ELR (cell line): ENCODE measurements around the gene TAF1D.
"Not testable (repeated sequence)": the region's sequence is repeated elsewhere in the genome, so short reads cannot be mapped to it uniquely, and the experiment has no call there.

Experiments used
- DNase-seq: peaks from one replicate; pipeline ENCODE4 v3.0.0-alpha.2; 2015; ENCODE audit warnings: low read depth

The TAF1D gene

GRCh38 chr11:93747122-93747521 lies 5.8 kb upstream of the TAF1D start:
- no peak for DNase-seq

DNA sequence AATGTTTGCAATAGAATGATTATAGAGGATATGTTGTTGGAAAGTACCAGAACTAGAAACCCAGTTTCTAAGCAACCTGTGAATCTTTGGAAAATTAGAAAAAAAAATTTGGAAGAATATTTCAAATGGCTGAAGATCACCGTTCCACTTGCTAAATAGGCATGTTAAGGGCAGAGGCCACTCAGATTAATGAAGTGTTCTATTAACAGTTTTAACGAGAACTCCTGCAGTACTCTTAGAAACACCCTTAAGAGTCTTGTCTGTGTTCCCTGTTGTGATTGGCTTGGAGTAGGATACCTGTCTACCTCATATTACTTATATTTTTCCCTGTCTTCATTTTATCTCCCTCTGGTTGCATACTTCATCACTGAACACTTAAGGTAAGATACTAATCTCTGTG lies 4.8 kb upstream of the TAF1D start:
- DNase-seq = no peak

GRCh38 chr11:93745005-93745755 lies 3.9 kb upstream of the TAF1D start:
- DNase-seq = not testable (repeated sequence)

DNA sequence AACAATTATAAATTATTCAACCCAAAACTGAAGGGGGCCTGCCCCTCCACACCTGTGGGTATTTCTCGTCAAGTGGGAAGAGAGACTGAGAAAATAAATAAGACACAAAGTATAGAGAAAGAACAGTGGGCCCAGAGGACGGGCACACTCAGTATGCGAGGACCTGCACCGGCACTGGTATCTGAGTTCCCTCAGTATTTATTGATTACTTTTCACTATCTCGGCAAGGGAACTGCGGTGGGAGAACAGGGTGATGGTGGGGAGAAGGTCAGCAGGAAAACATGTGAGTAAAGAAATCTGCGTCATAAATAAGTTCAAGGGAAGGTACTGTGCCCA lies 3.3 kb upstream of the TAF1D start:
- no peak for DNase-seq

GRCh38 chr11:93743291-93743690 lies 2.0 kb upstream of the TAF1D start:
- DNase-seq = no peak

- DNase-seq = peak; percentile 70
These were observed 559 bp upstream of the TAF1D start for GRCh38 chr11:93741882-93742226.

DNA sequence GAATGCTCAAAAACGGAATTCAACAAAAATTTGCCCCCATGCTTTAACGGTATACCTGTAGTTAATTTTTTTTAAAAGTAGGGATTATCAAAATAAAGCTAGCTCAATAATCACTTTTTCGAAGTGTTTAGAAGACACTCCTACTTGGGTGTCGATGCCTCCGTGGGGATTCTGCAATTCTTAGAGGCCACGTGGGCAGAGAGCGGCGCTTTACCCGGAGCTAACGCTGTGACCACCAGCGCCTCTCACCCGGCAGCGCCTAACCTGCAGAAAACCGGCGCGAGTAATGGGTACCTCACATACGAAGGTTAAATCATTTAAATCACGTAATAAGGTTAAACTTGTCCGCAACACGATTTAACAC lies 583 bp downstream of the TAF1D start:
- DNase-seq = peak; percentile 75

DNA sequence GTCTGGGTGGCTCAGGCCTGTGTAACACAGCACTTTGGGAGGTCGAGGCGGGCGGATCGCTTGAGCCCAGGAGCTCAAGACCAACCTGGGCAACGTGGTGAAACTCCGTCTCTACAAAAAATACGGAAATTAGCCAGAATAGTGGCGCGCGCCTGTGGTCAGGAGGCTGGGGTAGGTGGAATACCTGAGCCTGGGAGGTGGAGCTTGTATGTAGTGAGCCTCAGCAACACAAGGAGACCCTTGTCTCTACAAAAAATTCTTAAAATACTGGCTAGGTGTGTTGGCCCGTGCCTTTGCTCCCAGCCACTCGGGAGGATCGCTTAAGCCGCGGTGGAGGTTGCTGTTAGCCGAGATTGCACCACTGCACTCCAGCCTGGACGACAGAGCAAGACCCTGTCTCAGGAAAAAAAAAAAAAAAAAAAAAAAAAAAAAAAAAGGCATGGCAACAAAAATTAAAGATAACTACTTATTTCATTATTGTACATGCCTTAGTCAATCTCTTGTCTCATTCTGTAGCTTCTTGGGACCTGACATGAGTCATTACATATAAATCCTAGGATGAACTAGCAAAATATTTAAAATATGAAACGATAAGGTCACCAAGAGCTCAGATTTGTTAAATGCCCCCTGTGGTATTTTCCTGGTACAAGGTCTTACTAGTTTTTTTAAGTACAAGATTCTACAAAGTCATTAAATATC lies 1.1 kb downstream of the TAF1D start:
- peak; percentile 63 for DNase-seq

- DNase-seq = peak; percentile 42
These were observed 2.6 kb downstream of the TAF1D start for GRCh38 chr11:93738647-93739081.

DNA sequence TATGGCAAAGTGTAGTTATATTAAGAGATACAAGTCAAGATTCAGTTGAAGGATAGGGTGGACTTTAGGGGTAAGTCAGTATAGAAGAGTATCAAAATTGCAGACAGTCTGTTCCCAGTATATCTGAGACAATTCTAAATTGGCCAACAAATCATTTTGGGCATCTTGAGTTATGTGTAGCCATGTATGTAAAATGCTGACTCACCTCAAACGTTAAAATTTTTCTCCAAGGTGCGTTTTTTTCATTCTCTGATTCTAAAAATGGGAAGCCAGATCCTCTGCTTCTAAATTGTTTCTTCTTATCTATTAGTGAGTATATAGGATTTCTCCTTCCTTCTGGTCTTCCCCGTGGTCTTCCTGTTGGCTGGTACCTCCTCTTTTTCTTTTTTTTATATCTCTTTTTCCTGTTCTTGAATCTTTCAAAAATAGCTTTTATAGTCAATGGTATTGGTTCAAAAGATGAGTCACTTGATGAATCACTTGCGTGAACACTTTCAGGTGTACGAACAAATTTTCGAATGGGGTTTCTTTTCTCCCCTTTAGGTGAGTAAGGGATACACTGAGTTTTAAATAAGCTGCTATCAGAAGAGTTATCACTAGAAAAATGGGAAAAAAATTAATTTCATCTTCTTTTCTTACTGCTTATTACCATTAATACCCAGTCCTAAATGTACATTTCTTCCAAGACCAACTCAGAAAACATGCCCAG lies 3.2 kb downstream of the TAF1D start:
- DNase-seq = peak; percentile 73

DNA sequence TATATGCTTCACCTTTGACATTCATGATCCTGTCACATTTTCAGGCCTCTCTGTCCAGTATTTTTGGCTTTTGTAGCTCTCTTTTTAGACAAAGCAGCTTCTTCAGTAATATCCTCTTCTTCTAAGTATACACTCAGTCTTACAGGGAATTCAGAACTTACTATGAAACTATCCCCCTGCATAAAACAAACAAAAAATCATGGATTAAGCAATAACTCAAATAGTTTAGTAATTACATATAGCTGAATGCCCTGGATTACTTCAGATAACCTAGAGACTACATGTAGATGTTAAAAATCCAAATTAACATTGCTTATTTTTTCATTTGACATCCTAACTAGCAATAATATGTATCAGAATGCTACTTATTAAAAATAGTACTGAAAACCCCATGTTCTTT lies 5.2 kb downstream of the TAF1D start:
- DNase-seq = no peak

- DNase-seq = no peak
These were observed 5.7 kb downstream of the TAF1D start for GRCh38 chr11:93735627-93736026.

GRCh38 chr11:93734427-93735222 lies 6.7 kb downstream of the TAF1D start:
- no peak for DNase-seq

- no peak for DNase-seq
These were observed 7.8 kb downstream of the TAF1D start for GRCh38 chr11:93733474-93733873.

DNA sequence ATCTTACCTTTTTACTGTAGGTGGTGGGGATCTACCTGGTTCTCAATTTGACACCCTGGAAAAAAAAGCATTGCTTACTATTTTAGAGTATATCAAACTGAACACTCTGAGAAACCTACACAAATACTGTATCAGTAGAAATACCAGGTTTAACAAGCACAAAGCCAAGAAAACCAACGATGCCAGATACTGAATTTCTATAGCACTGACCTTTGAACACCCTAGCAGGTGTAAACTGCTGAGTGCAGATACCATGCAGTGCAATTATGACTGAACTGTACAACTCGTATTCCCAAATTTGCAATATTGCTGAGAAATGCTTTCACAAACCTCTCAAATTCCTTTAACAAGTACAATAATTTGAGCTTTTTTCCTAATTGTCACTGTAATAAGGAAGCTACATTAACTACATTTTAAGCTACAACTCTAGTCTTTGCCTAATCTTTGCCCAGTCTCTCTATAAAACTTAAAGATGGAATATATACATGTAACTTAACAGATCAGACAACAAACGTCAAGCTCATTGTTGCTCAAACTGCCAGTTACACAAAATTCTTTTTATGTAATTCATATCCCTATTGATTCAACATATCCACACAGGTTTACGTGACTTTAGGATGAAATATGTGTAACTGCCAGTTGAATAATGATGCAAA lies 8.9 kb downstream of the TAF1D start:
- no peak for DNase-seq

GRCh38 chr11:93730108-93731107 lies 10.9 kb downstream of the TAF1D start:
- DNase-seq = no peak

- DNase-seq = peak; percentile 35
These were observed 12.1 kb downstream of the TAF1D start for GRCh38 chr11:93729129-93729616.

DNA sequence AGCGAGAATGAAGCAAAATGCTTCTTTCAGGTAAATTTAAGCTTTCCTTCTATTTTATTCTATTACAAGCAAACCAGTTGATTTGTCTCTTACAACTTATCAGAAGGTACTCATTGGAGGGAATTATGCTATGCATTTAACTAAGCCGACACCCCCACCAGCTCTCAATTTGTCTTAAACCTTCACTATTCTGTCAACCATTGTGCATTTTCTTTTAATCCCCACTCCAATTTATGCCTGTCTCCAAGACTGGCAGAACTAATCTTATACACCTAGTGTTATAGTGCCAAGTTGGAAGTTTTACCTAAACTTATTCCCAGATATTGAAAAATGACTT lies 12.5 kb downstream of the TAF1D start:
- DNase-seq = peak; percentile 30

GRCh38 chr11:93727985-93728791 lies 13.1 kb downstream of the TAF1D start:
- peak; percentile 32 for DNase-seq

GRCh38 chr11:93724089-93724488 lies 17.2 kb downstream of the TAF1D start:
- no peak for DNase-seq
